ENCODE results near the gene PINLYP.
"Not testable (repeated sequence)": the region's sequence is repeated elsewhere in the genome, so short reads cannot be mapped to it uniquely, and the experiment has no call there.

PINLYP gene

GRCh38 chr19:43594081-43594697 lies 18.6 kb downstream of the PINLYP start:
- ATAC-seq (replicated peaks; ENCODE audit: extremely low read depth, poor library complexity, severe bottlenecking) (no peak), DNase-seq (ENCODE audit: low spot score in 2 of 2) (no peak)
- no peaks in the 10 kb centered on the region for H3K9me3 Mint-ChIP-seq
- H3K4me3 Mint-ChIP-seq: peak overlapping the region; percentile 94
- peaks cover 34% of the 10 kb centered on the region for H3K36me3 Mint-ChIP-seq (ENCODE audit: insufficient read depth)
- H3K27me3 Mint-ChIP-seq: no peaks in the 10 kb centered on the region
- peak overlapping the region; percentile 99 for H3K27ac Mint-ChIP-seq (ENCODE audit: low read depth)
- peaks cover 68% of the 10 kb centered on the region for H3K4me1 Mint-ChIP-seq

- ATAC-seq (replicated peaks; ENCODE audit: extremely low read depth, poor library complexity, severe bottlenecking): peak; percentile 64
- H3K36me3 Mint-ChIP-seq (ENCODE audit: insufficient read depth): peaks cover 35% of the 10 kb centered on the region
- peak overlapping the region; percentile 99 for H3K27ac Mint-ChIP-seq (ENCODE audit: low read depth)
- peaks cover 62% of the 10 kb centered on the region for H3K4me1 Mint-ChIP-seq
- peak; percentile 60 to 64 for DNase-seq (ENCODE audit: low spot score in 2 of 2)
- H3K27me3 Mint-ChIP-seq: no peaks in the 10 kb centered on the region
- H3K4me3 Mint-ChIP-seq: peak overlapping the region; percentile 94
- no peaks in the 10 kb centered on the region for H3K9me3 Mint-ChIP-seq
Measured at GRCh38 chr19:43594710-43595604, 19.4 kb downstream of the PINLYP start.

GRCh38 chr19:43595605-43595998 lies 20.0 kb downstream of the PINLYP start:
- Mint-ChIP-seq H3K27ac (ENCODE audit: low read depth) (peak overlapping the region; percentile 99), H3K36me3 (ENCODE audit: insufficient read depth) (peaks cover 34% of the 10 kb centered on the region), H3K4me3 (peak overlapping the region; percentile 94), H3K9me3 (no peaks in the 10 kb centered on the region), H3K27me3 (no peaks in the 10 kb centered on the region), H3K4me1 (peaks cover 58% of the 10 kb centered on the region)
- ATAC-seq (replicated peaks; ENCODE audit: extremely low read depth, poor library complexity, severe bottlenecking) (peak; percentile 25), DNase-seq (ENCODE audit: low spot score in 2 of 2) (no peak)

- DNase-seq (ENCODE audit: low spot score in 2 of 2): peak; percentile 99
- peaks cover 30% of the 10 kb centered on the region for H3K36me3 Mint-ChIP-seq (ENCODE audit: insufficient read depth)
Measured at GRCh38 chr19:43595999-43596841, 20.6 kb downstream of the PINLYP start, which contains the start of the genes IRGQ and ZNF576. TSS of gene IRGQ (minus strand) at chr19:43596134. CDS start at chr19:43595338, 796 bp downstream. TSS of gene ZNF576 (plus strand) at chr19:43596595. CDS start at chr19:43597109, 514 bp downstream.

GRCh38 chr19:43596842-43597461 lies 21.4 kb downstream of the PINLYP start:
- ATAC-seq (replicated peaks; ENCODE audit: extremely low read depth, poor library complexity, severe bottlenecking): no peak
- peak overlapping the region; percentile 94 for H3K4me3 Mint-ChIP-seq
- H3K4me1 Mint-ChIP-seq: peaks cover 59% of the 10 kb centered on the region
- no peak for DNase-seq (ENCODE audit: low spot score in 2 of 2)
- H3K27me3 Mint-ChIP-seq: no peaks in the 10 kb centered on the region
- no peaks in the 10 kb centered on the region for H3K9me3 Mint-ChIP-seq
- peak overlapping the region; percentile 99 for H3K27ac Mint-ChIP-seq (ENCODE audit: low read depth)
- peaks cover 35% of the 10 kb centered on the region for H3K36me3 Mint-ChIP-seq (ENCODE audit: insufficient read depth)

More at GRCh38 chr19:43595999-43596841, 20.6 kb downstream of the PINLYP start, which contains the start of the genes IRGQ and ZNF576:
- Mint-ChIP-seq H3K27ac (ENCODE audit: low read depth) (peak within 1 kb of the TSS; percentile 99), H3K4me3 (peak within 1 kb of the TSS; percentile 94), H3K27me3 (no peaks in the 10 kb centered on the region), H3K9me3 (no peaks in the 10 kb centered on the region), H3K4me1 (peaks cover 54% of the 10 kb centered on the region)
- ATAC-seq (replicated peaks; ENCODE audit: extremely low read depth, poor library complexity, severe bottlenecking): peak; percentile 67

- no peaks in the 10 kb centered on the region for H3K9me3 Mint-ChIP-seq
- peaks cover 35% of the 10 kb centered on the region for H3K36me3 Mint-ChIP-seq (ENCODE audit: insufficient read depth)
- H3K27ac Mint-ChIP-seq (ENCODE audit: low read depth): peak overlapping the region; percentile 50
- H3K27me3 Mint-ChIP-seq: no peaks in the 10 kb centered on the region
- H3K4me3 Mint-ChIP-seq: peak overlapping the region; percentile 94
- H3K4me1 Mint-ChIP-seq: peaks cover 56% of the 10 kb centered on the region
- no peak for DNase-seq (ENCODE audit: low spot score in 2 of 2)
- ATAC-seq (replicated peaks; ENCODE audit: extremely low read depth, poor library complexity, severe bottlenecking): no peak
Measured at GRCh38 chr19:43597876-43598275, 22.3 kb downstream of the PINLYP start.

- Mint-ChIP-seq H3K4me1 (peaks cover 48% of the 10 kb centered on the region), H3K27ac (ENCODE audit: low read depth) (no peak overlapping the region), H3K9me3 (no peaks in the 10 kb centered on the region), H3K36me3 (ENCODE audit: insufficient read depth) (peaks cover 32% of the 10 kb centered on the region), H3K27me3 (no peaks in the 10 kb centered on the region), H3K4me3 (no peak overlapping the region)
- ATAC-seq (replicated peaks; ENCODE audit: extremely low read depth, poor library complexity, severe bottlenecking) (no peak), DNase-seq (ENCODE audit: low spot score in 2 of 2) (no peak)
Measured at GRCh38 chr19:43598445-43599240, 23.0 kb downstream of the PINLYP start.

GRCh38 chr19:43599635-43600295 lies 24.2 kb downstream of the PINLYP start:
- H3K27ac Mint-ChIP-seq (ENCODE audit: low read depth): no peak overlapping the region
- no peak overlapping the region for H3K4me3 Mint-ChIP-seq
- no peak for ATAC-seq (replicated peaks; ENCODE audit: extremely low read depth, poor library complexity, severe bottlenecking)

GRCh38 chr19:43600326-43600725 lies 24.7 kb downstream of the PINLYP start:
- not testable (repeated sequence) for H3K27ac Mint-ChIP-seq (ENCODE audit: low read depth); H3K4me3 Mint-ChIP-seq; DNase-seq (ENCODE audit: low spot score in 2 of 2); H3K9me3 Mint-ChIP-seq; H3K27me3 Mint-ChIP-seq; ATAC-seq (replicated peaks; ENCODE audit: extremely low read depth, poor library complexity, severe bottlenecking)
- peaks cover 27% of the 10 kb centered on the region for H3K36me3 Mint-ChIP-seq (ENCODE audit: insufficient read depth)
- peaks cover 41% of the 10 kb centered on the region for H3K4me1 Mint-ChIP-seq

More at GRCh38 chr19:43599635-43600295, 24.2 kb downstream of the PINLYP start:
- no peaks in the 10 kb centered on the region for H3K27me3 Mint-ChIP-seq
- no peak for DNase-seq (ENCODE audit: low spot score in 2 of 2)
- peaks cover 44% of the 10 kb centered on the region for H3K4me1 Mint-ChIP-seq
- peaks cover 29% of the 10 kb centered on the region for H3K36me3 Mint-ChIP-seq (ENCODE audit: insufficient read depth)
- H3K9me3 Mint-ChIP-seq: no peaks in the 10 kb centered on the region

- H3K27ac Mint-ChIP-seq (ENCODE audit: low read depth): peak overlapping the region; percentile 46
- no peak for ATAC-seq (replicated peaks; ENCODE audit: extremely low read depth, poor library complexity, severe bottlenecking)
Measured at GRCh38 chr19:43605875-43606568, 30.4 kb downstream of the PINLYP start.

More at GRCh38 chr19:43605875-43606568, 30.4 kb downstream of the PINLYP start:
- no peak overlapping the region for H3K4me3 Mint-ChIP-seq
- no peaks in the 10 kb centered on the region for H3K9me3 Mint-ChIP-seq
- peaks cover 19% of the 10 kb centered on the region for H3K4me1 Mint-ChIP-seq
- H3K36me3 Mint-ChIP-seq (ENCODE audit: insufficient read depth): peaks cover 13% of the 10 kb centered on the region
- no peak for DNase-seq (ENCODE audit: low spot score in 2 of 2)
- no peaks in the 10 kb centered on the region for H3K27me3 Mint-ChIP-seq

Data from central memory CD8-positive, alpha-beta T cell (primary cell).